HG03521 (cell line): Measurements from ENCODE around the gene PSAP.

Source experiments
- ATAC-seq: cut with Tn5 transposase; IDR thresholded peaks from one replicate; pipeline ENCODE4 v1.9.1; 2021; ENCODE audit warnings: mild to moderate bottlenecking, moderate library complexity; ENCODE audit not compliant: unreplicated experiment

PSAP gene

GRCh38 chr10:71811351-71811750 is 39.7 kb downstream of the PSAP start:
- ATAC-seq: no peak

DNA sequence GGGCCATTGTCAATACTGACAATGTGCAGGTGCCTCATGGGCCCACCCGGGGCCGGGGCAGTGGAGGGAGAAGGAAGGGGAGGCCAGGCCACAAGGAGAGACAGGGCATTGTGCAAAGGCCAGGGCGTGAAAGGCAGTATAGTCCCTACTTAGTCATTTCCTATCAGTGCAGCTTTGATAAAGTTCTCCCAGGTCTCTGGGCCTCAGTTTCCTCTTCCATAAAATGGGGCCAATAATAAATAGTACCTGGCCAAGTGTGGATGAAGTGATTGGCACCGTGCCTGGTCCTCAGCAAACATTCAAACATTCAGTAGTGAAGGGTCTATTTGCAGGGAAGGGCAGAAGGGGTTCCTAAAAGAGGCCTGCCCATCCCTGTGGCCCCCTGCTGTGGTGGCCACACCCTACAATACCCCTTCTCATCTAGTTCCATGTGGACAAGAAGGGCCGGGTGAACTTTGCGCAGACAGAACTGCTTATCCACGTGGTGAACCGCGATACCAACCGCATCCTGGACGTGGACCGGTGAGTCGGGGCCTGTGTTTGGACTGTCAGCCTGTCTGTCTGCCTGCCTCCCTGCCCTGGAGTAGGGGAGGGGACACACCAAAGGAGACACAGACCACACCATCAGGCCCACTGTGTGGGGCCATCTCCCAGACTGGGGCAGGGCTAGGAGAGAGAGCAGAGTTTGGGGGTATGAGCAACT is 40.9 kb downstream of the PSAP start:
- no peak for ATAC-seq

DNA sequence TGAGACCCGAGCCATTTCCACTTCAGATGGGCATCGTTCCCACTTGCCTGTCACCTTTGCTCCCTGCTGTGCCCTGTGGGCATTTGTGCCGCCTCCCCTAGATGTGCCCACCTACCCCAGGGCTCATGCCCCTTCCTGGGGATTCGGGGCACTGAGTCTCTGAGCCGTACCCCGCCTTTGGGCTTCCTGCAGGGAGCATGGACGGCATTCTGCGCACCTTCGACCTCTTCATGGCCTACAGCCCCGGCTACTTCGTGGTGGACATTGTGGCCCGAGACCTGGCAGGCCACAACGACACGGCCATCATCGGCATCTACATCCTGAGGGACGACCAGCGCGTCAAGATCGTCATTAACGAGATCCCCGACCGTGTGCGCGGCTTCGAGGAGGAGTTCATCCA is 41.4 kb downstream of the PSAP start:
- ATAC-seq: no peak

DNA sequence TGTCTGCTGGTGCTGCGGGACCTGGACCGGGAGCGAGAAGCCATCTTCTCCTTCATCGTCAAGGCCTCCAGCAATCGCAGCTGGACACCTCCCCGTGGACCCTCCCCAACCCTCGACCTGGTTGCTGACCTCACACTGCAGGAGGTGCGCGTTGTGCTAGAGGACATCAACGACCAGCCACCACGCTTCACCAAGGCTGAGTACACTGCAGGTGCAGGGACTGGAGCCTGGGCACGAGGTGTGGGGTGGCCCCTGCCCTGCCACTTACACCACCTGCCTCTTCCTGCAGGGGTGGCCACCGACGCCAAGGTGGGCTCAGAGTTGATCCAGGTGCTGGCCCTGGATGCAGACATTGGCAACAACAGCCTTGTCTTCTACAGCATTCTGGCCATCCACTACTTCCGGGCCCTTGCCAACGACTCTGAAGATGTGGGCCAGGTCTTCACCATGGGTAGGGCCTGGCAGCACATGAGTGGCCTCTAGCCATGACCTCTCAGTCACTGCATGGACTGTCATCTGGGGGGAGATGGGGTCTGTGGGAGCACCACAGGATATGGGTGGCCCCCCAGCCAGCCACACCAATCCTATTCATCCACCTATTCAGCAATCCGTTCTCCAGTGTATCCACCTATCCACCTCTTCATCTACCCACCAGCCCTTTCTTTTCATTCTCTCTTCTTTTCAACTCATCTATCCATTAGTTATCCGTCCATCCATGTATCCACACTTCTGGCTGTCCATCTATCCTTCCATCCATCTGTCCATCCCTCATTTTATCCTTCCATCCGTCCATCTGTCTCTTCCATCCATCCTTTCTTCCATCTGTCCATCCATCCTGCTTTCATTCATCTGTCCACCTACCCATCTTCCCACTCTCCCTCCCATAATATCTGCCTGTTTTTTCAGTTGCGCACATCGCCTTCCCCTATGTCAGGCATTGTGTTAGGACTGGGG is 43.2 kb downstream of the PSAP start:
- ATAC-seq: no peak

- no peak for ATAC-seq
Measured at GRCh38 chr10:71806704-71807556, 44.1 kb downstream of the PSAP start.

DNA sequence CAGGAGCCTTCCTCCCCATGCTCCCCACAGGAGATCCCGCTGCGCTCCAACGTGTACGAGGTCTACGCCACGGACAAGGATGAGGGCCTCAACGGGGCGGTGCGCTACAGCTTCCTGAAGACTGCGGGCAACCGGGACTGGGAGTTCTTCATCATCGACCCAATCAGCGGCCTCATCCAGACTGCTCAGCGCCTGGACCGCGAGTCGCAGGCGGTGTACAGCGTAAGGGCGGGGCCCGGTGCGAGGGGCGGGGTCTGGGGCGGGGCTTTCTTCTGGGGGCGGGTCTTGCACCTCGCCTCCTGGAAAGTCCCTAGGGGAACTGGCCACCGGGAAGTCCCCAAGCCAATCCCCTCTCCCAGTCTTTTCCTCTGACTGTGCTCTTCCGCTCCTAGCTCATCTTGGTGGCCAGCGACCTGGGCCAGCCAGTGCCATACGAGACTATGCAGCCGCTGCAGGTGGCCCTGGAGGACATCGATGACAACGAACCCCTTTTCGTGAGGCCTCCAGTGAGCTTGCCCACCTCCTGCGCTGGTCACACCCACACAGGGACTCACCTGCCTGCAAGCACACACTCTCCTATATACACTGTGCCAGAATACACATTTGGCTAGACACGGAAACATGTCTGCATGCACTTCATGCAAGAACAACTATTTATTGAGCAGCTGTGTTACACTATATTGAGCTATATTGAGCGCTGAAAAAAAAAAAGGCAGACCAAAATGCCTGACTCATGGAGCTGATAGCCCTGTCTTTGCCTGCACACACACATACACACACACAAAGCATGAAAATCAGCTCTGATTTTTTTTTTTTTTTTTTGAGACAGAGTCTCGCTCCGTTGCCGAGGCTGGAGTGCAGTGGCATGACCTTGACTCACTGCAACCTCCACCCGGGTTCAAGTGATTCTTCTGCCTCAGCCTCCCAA is 45.0 kb downstream of the PSAP start:
- no peak for ATAC-seq

DNA sequence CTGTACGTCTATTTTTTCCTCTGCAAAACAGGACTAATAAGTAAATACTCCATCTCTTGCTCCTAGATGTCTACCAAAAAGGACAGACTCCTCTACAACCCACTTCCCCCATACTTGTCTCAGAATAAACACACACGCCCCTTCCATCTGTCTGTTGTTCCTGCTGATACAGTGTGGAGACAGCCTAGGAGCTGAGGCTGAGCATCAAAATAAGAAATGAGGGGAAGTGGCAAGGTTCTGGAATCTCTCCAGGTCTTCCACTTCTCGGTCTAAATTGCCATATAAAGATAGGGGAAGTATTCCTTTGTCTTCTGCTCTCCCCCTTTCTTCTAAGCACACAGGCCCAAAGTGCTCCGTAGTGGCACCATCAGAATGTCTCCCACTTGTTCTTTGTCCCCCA is 47.0 kb downstream of the PSAP start:
- no peak for ATAC-seq

DNA sequence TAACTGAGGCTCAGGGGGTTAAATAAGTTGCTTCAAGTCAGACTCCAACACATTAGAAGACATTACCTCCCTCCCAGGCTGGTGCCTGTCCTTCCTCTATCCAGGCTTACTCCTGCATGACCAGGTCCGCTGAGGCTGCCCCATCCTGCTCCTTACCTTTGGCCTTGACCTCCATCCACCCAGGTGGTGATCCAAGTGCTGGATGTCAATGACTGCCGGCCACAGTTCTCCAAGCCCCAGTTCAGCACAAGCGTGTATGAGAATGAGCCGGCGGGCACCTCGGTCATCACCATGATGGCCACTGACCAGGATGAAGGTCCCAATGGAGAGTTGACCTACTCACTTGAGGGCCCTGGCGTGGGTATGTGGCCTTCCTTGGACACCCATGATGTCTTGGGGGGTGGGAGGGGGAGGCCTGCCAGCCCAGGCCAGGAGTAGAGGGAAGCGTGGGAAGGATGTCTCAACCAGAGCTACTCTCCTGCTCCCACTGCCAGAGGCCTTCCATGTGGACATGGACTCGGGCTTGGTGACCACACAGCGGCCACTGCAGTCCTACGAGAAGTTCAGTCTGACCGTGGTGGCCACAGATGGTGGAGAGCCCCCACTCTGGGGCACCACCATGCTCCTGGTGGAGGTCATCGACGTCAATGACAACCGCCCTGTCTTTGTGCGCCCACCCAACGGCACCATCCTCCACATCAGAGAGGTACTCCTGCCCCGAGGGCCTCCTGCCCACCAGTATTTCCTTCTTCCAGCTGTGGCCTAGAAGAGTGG is 48.1 kb downstream of the PSAP start:
- no peak for ATAC-seq

GRCh38 chr10:71802235-71802634 is 48.8 kb downstream of the PSAP start:
- no peak for ATAC-seq

- peak; percentile 82 for ATAC-seq
Measured at GRCh38 chr10:71801361-71801760, 49.7 kb downstream of the PSAP start.

DNA sequence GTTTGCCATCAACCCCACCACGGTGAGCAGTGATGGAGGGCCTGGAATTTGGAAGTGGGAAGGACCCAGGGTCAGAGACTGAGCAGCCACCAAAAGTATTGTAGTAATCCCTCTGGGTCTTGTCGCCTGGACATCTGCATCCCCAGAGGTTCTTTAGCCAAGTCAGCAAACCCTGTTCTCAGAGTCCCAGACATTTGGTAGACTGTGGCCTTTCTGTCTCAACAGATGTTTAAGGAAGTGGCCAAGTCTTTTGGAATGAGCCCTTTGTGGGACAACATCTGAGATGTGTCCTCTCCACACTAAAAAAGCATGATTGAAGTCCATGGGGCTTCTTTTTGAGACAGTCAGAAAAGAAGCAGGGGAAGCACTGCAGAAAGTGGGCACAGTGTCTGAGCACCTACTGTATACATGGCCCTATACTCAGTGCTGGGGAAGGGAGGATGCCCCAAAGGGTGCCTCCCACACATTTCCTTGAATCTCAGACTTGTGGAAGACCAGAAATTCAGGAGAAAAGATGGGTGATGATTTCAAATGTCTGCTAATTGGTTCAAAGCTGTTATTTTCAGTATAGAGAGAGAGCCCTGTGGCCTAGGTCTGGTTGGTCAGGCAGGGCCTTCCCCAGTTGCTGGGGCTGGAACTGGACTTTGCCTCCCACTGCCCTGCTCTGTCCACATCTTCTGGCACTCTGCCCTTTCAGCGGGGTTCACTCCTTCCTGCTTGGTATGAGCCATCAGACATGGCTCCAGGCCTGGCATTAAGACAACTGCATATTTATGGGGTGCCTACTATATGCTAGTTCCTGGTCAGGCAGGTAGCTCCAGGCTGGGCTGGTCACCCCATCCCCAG is 51.2 kb downstream of the PSAP start:
- no peak for ATAC-seq

GRCh38 chr10:71799112-71799511 is 51.9 kb downstream of the PSAP start:
- ATAC-seq: no peak

GRCh38 chr10:71798308-71798624 is 52.8 kb downstream of the PSAP start:
- no peak for ATAC-seq

DNA sequence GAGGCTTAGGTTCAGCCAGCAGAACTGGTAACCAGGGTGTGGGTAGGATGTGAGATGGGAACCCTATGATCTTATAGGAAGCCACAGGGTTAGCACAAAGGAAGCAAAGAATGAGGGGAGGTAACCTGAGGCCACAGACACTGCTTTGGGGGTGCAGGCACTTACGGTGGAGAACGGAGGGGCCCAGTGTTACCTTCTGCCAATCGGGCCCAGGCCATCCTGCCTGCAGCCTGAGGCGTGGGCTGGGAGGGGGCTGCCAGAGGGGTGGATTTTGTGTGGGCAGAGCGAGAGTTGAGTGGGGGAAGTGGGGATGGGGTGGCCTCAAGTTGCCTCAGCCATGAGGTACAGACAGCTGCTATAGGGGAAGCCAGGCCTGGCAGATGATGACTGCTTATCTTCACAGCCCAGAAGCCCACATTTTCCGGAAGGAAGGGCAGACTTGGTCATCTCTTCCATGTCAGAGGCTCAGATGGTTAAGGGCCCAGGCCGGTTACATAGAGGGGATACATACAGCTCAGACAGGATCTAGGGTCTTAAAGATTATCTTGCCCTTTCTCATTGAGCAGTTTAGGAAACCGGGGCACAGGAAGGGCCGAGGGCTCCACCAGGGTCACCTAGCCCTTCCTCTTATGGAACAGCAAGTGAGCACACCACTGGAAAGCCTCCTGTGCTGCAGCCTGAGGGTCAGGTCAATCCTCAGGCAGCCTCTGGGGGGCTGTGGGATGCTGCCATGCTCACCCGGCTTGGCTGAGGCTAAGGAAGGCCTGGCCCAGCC is 53.3 kb downstream of the PSAP start:
- ATAC-seq: no peak

DNA sequence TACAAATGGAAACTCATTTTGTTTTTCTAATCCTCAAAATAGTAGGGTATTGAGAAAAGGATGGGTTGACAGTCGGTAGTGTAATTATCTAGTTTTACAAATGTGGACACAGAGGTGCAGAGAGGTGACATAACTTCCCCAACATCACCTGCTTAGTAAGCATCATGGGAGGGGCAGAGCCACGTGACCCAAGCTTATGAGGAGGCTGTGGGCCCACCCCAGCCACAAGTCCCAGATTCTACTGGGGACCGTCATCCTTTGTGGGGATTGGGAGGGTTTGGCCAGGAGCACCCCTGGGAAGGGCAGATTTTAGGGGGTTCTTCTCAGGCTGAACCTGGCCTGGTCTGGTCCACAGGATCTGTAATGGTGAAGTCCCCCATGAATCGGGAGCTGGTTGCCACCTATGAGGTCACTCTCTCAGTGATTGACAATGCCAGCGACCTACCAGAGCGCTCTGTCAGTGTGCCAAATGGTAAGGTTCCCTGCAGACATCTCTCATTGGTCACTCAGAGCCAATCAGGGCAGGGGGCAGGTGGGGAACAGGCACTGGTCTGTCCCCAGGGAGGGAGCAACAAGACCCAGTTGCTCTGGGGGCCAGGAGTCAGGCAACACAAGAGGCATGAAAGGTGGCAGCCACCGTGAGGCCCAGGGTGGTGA is 54.2 kb downstream of the PSAP start:
- no peak for ATAC-seq

GRCh38 chr10:71795248-71795647 is 55.8 kb downstream of the PSAP start:
- no peak for ATAC-seq

GRCh38 chr10:71790749-71791440 is 60.2 kb downstream of the PSAP start:
- no peak for ATAC-seq
